ENCODE results near the gene TCFL5. TPM values are rescaled to one million over a fixed set of nuclear protein-coding genes. Genes with fewer than 3 reads are reported as not detected.

Gene TCFL5
- total RNA-seq, 1 donor from 2014 or later = 11.5 TPM

DNA sequence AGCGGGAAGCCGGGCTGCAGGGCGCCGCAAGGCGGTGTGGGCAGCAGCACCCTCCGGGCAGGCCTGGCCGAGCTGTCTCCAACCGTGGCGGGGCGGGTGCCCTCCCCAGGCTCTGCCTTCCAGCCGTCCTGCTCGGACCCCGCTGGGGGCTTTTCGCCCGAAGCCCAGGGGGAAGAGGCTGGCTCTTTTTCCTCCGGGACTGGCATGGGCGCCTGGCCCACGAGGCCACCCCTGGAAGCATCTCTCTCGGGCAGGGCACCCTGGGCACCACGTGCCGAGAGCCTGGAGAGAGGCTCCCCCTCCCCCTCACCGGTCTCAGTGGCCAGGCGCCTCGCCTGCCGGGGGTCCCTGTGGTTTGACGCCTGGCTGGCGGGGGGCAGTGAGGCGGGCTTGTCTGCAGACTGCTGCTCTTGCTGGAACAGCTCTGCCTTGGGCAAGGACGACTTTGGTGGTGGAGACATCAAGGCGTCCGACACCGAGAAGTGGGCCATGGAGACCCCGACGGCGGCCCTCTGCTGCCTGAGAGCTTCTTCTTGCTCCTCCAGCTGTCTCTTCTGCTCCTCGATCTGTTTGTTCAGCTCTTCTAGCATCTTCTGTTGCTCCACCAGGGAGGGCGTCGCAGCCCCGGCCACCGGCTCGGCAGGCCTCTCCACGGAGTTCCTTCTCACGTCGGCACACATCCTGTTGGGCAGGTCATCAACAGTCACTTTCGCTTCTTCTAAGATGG is 19.5 kb upstream of the TCFL5 start:
- intact Hi-C loops (cut with DNase I) = no loop called here
- TF ChIP-seq, protein P1, sequence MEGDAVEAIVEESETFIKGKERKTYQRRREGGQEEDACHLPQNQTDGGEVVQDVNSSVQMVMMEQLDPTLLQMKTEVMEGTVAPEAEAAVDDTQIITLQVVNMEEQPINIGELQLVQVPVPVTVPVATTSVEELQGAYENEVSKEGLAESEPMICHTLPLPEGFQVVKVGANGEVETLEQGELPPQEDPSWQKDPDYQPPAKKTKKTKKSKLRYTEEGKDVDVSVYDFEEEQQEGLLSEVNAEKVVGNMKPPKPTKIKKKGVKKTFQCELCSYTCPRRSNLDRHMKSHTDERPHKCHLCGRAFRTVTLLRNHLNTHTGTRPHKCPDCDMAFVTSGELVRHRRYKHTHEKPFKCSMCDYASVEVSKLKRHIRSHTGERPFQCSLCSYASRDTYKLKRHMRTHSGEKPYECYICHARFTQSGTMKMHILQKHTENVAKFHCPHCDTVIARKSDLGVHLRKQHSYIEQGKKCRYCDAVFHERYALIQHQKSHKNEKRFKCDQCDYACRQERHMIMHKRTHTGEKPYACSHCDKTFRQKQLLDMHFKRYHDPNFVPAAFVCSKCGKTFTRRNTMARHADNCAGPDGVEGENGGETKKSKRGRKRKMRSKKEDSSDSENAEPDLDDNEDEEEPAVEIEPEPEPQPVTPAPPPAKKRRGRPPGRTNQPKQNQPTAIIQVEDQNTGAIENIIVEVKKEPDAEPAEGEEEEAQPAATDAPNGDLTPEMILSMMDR (IDR thresholded peaks at IDR 0.05) = no peak
- TF ChIP-seq POLR2AphosphoS5 (IDR thresholded peaks at IDR 0.05; ENCODE audit: insufficient read depth in 1 of 2, low read depth in 1 of 2) (no peak), POLR2A (IDR thresholded peaks at IDR 0.05) (no peak)
- Histone ChIP-seq H3K27me3 (no peaks in the 10 kb centered on the region), H3K36me3 (peaks cover 0 to 5% of the 10 kb centered on the region in 2 donors), H3K4me3 (no peak overlapping the region), H3K27ac (no peak overlapping the region), H3K4me1 (peaks cover 12% of the 10 kb centered on the region), H3K9me3 (no peaks in the 10 kb centered on the region)
- DNase-seq (ENCODE audit: extremely low spot score in 2 of 2) = no peak

GRCh38 chr20:62880147-62880934 is 18.7 kb upstream of the TCFL5 start:
- no peak for TF ChIP-seq POLR2A (IDR thresholded peaks at IDR 0.05)
- TF ChIP-seq POLR2AphosphoS5 (IDR thresholded peaks at IDR 0.05; ENCODE audit: insufficient read depth in 1 of 2, low read depth in 1 of 2) = no peak
- TF ChIP-seq, protein P1 (IDR thresholded peaks at IDR 0.05) = no peak
- Histone ChIP-seq H3K36me3 (peaks cover 0 to 5% of the 10 kb centered on the region in 2 donors), H3K4me3 (no peak overlapping the region), H3K4me1 (peaks cover 20% of the 10 kb centered on the region), H3K9me3 (no peaks in the 10 kb centered on the region), H3K27ac (no peak overlapping the region), H3K27me3 (no peaks in the 10 kb centered on the region)
- no peak for DNase-seq (ENCODE audit: extremely low spot score in 2 of 2)
- intact Hi-C loops (cut with DNase I) = no loop called here

GRCh38 chr20:62879275-62880146 is 17.9 kb upstream of the TCFL5 start:
- peaks cover 20% of the 10 kb centered on the region for H3K4me1 ChIP-seq
- H3K4me3 ChIP-seq = no peak overlapping the region
- intact Hi-C loops (cut with DNase I) = no loop called here
- no peak for DNase-seq (ENCODE audit: extremely low spot score in 2 of 2)
- no peak for TF ChIP-seq POLR2A (IDR thresholded peaks at IDR 0.05)
- TF ChIP-seq, protein P1 (IDR thresholded peaks at IDR 0.05) = no peak
- no peak for TF ChIP-seq POLR2AphosphoS5 (IDR thresholded peaks at IDR 0.05; ENCODE audit: insufficient read depth in 1 of 2, low read depth in 1 of 2)
- no peaks in the 10 kb centered on the region for H3K9me3 ChIP-seq
- H3K27ac ChIP-seq = no peak overlapping the region
- H3K36me3 ChIP-seq = peaks cover 0 to 5% of the 10 kb centered on the region in 2 donors
- no peaks in the 10 kb centered on the region for H3K27me3 ChIP-seq

DNA sequence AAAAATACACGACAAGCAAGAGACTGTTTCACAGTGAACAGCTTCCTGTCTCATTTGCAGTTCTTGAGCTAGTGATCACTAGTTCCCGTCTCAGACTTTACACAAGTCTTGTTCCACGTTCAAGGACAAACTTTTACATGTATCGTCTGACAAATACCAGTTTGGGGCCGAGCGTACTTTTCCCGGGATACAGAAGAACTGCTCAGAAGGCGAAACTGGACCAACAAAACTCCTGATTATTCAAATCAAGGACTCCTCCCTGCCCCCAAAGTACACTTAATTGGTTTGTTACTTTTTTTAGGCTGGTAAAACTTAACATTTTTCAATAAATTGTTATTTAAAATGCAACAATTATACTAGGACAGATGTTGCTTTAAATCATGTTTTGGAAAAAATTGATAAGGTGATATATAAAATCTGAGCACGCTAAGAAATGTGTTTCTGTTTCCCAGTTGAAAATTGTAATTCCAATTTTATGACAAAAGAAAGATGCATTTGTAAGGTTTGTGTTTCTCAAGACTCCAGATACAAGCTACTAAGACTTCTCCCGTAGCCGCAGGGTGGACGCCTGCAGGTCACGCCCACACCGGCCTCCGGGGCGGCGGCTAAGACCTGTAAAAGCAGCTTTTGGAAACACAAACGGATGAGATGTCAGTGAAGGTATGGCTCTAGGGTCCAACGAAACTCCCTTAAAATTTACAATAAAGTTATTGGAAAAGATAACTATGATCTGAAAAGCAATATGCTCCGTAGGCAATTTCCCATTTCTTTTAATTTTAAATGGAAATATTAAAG is 16.8 kb upstream of the TCFL5 start:
- DNase-seq (ENCODE audit: extremely low spot score in 2 of 2) = no peak
- Histone ChIP-seq H3K27ac (no peak overlapping the region), H3K4me3 (no peak overlapping the region), H3K4me1 (peaks cover 30% of the 10 kb centered on the region), H3K36me3 (peaks cover 0 to 5% of the 10 kb centered on the region in 2 donors), H3K27me3 (no peaks in the 10 kb centered on the region), H3K9me3 (no peaks in the 10 kb centered on the region)
- intact Hi-C loops (cut with DNase I) = no loop called here
- TF ChIP-seq POLR2A (IDR thresholded peaks at IDR 0.05) = no peak
- TF ChIP-seq, protein P1 (IDR thresholded peaks at IDR 0.05) = no peak
- TF ChIP-seq POLR2AphosphoS5 (IDR thresholded peaks at IDR 0.05; ENCODE audit: insufficient read depth in 1 of 2, low read depth in 1 of 2) = no peak

Data from vagina (tissue), 2 donors.